HG03558 (cell line): ENCODE results near the gene MTCL1.

Source experiments
- ATAC-seq: cut with Tn5 transposase; IDR thresholded peaks from one replicate; pipeline ENCODE4 v1.9.1; 2021; ENCODE audit warnings: moderate number of reproducible peaks; ENCODE audit not compliant: unreplicated experiment; ENCODE audit errors: extremely low read depth

Gene MTCL1

GRCh38 chr18:8803063-8803795 is 97.9 kb downstream of the MTCL1 start:
- no peak for ATAC-seq

- no peak for ATAC-seq
Observed at GRCh38 chr18:8803957-8804356, 98.6 kb downstream of the MTCL1 start.

DNA sequence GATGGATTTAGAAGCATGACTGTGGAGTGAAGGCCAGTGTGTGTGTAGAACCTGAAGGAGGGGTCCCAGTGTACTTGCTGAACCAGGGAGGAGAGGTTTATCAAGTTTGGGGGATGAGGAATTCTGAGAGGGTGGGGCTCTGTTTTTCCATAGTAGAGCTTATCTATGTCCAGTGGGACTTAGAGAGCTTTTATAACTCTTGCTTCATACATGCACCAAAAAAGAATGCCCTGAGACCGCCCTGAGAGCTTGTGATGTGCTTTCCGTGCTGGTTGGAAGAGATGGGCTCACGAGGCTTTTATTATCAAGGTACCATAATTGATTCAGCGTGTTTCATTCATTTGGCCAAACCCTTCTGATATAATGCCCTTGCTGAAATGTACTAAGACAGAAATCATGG is 100.2 kb downstream of the MTCL1 start:
- no peak for ATAC-seq

DNA sequence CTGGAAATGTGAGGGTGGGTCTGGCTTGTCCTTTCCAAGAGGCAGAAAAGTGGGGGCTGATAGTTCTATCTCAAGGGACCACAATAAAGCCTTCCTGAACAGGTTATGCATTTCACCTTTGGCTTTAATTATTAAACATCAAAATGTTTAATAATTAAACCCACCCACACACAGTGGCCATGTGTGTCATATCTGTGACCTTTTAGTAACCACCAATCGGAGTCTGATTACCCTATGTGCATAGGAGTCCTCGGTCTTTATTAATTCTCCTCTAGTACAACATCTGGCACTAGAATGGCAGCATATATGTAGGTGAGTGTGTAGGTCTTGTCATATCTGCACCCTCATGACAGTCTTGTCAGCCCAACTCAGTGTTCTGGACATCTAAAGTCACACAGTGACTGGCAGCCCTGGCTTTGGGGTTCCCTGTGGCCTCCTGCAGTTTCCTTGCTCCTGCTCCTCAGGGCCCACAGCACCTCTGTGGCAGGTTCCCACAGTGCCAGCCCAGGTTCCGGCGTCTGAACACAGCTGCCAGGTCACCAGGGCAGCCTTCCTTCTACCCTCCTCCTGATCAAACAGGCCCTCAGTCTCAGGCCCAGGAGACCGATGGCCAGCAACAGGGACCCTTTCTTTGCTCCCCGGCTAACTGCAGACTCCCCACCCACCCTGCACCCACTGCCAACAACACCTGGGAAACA is 100.9 kb downstream of the MTCL1 start:
- ATAC-seq: no peak

- no peak for ATAC-seq
Observed at GRCh38 chr18:8806798-8807487, 101.6 kb downstream of the MTCL1 start.

DNA sequence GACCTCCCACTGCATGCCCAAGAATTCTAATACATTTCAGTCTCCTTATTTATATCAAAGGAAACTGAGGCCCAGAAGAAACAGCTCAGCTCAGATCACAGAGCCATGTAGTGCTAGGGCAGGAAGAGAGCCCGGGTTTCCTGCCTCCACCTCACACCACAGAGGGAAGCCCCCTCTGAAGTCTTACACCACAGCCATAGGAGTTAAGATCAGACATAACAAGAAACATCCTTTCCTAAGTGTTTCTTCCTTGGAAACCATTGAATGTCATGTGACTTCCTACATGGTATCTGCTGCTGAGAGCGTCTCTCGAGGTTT is 102.1 kb downstream of the MTCL1 start:
- no peak for ATAC-seq

DNA sequence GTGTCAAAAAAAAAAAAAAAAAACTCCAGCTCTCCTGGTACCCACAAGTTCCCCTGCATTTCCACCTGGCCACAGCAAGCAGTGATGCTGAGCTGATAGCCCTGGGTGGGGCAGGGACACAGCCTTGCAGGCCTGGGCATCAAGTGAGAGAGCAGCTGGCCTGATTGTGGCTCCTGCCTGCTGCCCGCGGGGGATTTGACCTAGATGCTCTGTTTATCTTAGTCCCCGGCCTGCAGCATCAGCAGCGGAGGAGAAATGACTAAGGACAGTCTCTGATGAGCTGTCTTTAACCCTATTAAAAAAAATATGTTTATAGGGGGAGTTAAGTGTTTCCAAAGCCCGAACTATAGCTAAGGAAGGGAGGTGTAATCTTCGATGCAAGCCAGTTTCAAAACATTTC is 102.6 kb downstream of the MTCL1 start:
- no peak for ATAC-seq

GRCh38 chr18:8809514-8809913 is 104.2 kb downstream of the MTCL1 start:
- ATAC-seq: no peak

GRCh38 chr18:8810157-8810556 is 104.8 kb downstream of the MTCL1 start:
- no peak for ATAC-seq

DNA sequence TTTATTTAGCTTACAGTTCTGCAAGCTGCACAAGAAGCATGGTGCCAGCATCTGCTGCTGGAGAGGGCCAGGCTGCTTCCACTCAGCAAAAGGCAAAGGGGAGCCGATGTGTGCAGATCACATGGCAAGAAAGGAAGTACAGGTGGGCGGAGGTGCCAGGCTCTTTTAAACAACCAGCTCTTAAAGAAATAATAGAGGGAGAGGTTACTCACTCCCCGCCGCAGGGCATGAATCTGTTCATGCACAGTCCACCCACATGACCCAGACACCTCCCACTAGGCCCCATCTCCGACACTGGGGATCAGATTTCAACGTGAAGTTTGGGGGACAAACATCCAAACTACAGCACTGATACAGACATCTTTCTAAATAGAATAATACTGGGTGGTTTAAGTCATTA is 105.8 kb downstream of the MTCL1 start:
- no peak for ATAC-seq

GRCh38 chr18:8812631-8813030 is 107.3 kb downstream of the MTCL1 start:
- ATAC-seq: no peak

DNA sequence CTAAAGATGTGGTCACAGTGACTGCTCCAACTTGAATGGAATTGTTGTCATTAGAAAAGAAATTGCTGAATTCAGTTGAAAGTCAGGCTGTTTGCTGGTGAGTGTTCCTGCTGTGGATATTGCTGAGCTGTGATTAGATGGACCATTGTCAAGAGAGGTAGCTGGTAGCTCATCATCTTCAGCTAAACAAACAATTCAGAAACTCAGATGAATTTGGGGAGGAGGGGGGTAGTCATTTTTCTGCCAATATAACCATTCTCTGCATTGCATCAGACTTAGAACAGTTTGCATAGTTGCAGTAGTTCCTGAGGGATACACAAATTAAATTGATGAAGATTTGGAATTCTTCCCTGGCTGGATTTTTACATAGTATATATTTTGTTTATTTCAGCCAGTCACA is 108.3 kb downstream of the MTCL1 start:
- ATAC-seq: no peak

GRCh38 chr18:8814206-8814605 is 108.8 kb downstream of the MTCL1 start:
- ATAC-seq: no peak

DNA sequence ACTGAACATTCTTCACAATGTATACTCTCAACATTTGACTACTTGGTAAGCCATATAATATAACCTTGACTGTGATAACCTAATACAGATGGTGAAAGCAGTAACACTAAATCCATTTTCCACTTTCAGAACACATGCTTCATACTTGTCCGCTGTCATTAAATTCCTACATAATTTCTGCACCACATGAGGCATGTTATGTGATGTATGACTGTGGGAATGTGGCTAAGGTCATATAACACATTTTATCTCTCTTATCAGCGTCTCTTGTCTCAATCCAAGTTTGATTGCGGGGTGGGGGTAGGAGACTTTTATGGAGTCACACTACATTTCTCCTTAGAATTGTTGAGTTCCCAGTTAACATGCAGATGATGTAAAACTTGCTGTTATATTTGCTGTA is 110.9 kb downstream of the MTCL1 start:
- no peak for ATAC-seq

- ATAC-seq: no peak
Observed at GRCh38 chr18:8816816-8817215, 111.5 kb downstream of the MTCL1 start.

DNA sequence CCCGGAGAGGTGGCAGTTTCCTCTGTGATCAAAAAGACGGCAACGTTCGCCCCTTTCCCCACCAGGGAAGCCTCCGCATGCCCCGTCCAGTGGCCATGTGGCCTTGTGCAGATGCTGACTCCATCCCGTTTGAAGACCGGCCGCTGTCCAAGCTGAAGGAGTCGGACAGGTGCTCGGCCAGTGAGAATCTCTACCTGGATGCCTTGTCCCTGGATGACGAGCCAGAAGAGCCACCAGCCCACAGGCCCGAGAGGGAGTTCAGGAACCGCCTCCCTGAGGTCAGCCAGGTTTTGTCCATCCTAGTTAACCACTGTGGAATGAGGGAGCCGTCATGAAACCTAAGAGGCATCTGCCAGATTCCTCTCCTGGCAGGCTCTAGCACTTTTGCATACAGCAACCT is 113.6 kb downstream of the MTCL1 start:
- no peak for ATAC-seq

DNA sequence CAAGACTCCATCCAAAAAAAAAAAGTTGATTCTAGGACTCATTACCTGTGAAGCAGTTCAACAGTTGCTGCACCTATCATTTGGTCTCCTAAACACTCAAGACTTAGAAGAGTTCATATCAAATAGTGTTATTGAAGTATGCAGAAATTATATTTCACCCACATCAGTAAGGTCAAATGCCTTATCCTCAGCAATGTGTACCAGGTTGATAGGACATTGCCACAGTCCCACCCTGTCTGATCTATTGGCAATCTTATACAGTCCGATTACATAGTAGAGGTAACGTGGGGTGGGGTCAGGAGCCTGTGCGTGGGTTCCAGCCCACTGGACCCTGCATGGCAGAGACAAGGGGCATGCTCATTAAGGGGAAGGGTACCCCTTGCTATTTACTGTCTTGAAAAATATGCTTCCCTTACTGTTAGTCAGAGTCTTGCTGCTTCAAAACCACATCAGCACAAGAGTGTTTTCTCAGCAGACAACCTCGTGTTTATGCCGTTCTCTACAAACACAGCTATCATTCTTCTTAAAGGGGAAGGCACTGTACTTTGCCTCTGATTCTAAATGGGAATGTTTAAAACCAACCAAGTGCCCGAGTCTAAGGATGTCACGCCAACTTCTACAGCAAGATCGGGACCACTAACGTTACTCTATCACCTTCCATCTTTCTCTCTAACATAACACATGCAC is 115.2 kb downstream of the MTCL1 start:
- no peak for ATAC-seq

DNA sequence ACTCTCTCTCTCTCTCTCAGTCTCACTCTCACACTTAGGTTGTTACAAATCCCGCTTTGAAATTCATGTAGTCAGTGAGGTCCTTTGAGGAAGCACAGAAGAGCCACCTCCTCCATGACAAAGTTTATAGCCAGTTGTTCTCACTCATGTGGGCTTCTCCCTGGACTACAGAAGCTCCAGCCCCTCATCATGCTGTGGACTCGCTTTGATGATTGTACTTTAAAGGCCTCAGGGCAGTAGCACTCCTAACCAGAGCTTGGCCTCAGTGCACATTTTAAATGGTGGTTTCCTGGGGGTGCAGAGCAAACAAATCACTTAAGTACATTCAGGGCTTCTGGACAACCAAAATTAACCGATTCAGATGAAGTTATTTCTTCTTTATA is 115.7 kb downstream of the MTCL1 start:
- ATAC-seq: no peak

DNA sequence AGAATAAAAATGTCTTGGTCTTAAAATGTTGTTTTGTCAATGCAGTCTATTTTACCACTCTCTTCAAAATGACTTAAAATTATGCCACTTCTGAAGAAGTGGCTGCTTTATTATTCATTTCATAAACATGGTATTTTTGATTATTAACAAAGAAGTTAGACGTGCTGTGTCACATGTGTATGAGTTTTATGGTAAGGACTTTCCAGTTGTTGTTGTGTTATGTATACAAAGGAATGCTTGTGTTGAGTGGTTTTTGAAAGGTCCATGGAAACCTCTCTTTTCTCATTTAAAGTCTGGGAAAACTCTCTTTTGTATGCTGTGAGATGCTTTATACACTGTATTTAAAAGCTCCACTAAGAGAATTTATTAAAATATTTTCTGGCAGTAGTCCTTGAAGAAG is 116.2 kb downstream of the MTCL1 start:
- ATAC-seq: no peak

DNA sequence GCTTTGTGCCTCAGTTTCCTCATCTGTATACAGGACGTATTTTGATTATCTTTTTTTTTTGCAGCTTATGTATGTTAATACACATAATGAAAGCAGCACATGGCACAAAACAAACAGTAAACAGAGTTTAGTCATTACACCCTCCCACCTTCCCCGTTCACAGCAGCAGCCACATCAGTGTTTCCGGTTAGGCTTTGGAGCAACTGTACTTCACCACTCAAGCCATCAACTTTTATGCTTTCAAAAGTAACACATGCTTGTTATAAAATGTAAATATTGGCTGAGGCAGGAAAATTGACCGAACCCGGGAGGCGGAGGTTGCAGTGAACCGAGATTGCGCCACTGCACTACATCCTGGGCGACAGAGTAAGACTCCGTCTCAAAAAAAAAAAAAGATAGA is 117.3 kb downstream of the MTCL1 start:
- no peak for ATAC-seq

- ATAC-seq: no peak
Observed at GRCh38 chr18:8823530-8823929, 118.2 kb downstream of the MTCL1 start.
